T-helper 22 cell (primary cell): Measurements from ENCODE around the gene THAP7.

Experiments used
- DNase-seq: peaks from one replicate; pipeline ENCODE4 v3.0.0-alpha.2; 2020; ENCODE audit warnings: low read depth

The THAP7 gene

DNA sequence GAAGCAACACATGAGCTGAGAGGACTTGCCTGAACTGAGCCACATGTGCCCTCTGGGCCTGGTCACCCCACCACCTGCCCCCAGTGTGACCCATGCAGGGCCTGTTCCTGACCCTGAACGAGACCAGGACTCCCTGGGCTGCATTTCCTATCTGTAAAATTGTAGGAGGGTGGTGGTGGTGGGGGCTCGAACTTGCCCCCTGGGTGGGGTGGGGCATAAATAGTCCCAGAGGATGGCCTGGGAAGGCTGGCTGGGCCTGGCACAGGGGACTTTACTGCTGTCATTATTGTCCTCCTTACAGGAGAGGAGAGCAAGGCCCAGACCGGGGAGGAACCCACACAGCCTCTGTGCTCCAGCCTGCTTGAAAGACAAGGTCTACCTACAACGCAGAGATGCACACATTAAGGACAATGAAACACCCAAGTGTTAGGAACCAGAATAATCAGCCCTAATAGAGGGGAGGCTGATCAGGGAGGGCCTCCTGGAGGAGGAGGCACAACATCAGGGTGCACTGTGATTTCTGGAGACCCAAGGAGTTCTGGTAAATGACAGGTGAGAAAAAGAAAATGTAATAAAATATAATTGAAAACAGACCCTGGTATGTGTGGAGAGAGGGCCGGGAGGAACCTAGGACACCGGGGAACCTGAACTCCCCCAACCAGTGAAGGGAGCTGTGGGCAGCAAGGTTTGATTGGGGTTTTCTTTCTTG, 37.7 kb downstream of the THAP7 start:
- DNase-seq = no peak

DNA sequence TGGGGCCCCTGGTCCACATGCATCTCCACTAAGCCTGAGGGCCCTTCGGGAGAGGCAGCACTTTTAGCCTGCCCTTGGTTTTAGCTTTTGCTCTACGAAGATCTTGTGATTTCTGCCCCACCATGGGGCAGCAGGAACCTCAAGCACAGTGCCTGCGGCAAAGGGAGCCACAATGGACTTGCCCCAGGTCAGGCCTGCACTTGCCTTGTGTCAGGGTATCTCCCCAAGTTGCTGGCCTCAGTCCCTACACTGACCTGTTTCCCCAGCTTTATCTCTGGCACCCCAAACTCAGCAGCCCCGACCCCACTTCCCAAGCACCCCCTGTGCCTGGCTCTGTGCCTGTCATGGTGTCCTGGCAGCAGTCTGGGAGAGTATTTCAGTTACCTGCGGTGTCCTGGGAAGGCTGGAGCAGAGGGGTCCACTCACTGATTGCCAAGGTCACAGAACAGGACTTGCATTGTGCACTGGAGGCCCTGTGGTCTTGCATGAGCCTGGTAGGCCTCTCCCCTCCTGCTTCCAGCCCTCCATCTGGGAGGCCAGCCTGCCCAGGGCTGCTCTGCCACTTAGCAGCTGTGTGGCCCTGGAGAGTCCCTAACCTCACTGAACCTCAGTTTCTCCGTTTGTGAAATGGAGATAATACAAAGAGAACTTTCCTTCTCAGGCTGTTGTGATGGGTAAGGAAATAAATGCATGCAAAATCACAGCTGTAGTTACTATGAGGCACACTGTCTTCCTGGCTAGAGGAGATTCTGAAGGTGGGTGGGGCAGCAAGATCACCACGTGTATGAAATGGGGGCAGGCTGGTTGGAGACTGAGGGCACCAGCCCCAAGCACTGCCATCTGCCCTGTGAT, 38.5 kb downstream of the THAP7 start:
- DNase-seq = no peak

GRCh38 chr22:20962491-20962945, 39.4 kb downstream of the THAP7 start:
- DNase-seq = no peak

GRCh38 chr22:20960609-20961008, 41.3 kb downstream of the THAP7 start:
- no peak for DNase-seq

GRCh38 chr22:20959578-20960461, 42.1 kb downstream of the THAP7 start:
- DNase-seq = no peak

GRCh38 chr22:20957683-20958431, 44.1 kb downstream of the THAP7 start:
- no peak for DNase-seq

- no peak for DNase-seq
Observed at GRCh38 chr22:20957102-20957682, 44.7 kb downstream of the THAP7 start.

DNA sequence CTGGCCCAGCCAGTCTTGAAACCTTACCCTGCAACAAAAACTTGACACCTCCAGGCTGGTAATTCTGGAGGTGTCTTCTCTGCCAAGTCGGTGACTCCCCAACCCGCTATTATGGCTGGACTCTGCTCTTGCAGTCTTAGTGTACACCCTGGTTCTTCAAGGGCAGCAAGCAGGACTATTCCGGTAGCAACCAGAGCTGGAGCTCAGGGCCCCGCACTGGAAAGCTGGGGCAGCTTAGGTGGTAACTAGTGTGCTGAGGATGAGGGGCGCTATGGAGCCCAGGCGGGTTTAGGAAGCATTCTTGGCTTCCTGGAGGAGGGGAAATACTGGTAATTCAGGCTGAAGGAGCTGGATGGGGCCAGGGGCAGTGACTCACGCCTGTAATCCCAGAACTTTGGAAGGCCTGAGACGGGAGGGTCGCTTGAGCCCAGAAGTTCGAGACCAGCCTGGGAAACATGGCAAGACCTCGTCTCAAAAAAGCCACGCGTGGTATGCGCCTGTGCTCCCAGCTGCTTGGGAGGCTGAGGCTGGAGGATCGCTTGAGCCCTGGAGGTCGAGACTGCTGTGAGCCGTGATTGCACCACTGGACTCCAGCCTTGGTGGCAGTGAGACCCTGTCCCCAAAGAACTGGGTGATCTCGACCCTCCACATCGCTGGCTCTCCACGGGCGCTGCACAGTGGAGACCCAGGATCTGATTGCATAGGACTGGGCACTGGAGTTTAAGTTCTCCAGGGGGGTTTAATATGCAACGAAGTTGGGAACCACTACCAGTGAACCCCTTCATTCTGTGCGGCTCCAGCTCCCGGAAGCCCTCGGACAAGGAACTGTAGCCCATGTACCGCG, 45.4 kb downstream of the THAP7 start:
- DNase-seq = no peak

DNA sequence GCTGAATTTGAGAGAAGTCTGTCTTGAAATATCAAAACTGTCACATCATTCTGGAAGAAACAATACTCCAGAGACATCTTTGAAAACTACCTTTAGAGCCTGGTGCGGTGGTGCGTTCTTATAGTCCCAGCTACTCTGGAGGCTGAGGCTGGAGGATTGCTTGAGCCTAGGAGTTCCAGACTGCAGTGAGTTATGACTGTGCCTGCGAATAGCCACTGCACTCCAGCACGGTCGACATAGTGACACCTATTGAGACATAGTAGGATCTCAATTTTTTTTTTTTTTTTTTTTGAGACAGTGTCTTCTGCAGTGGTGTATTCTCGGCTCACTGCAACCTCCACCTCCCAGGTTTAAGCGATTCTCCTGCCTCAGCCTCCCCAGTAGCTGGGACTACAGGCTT, 46.4 kb downstream of the THAP7 start:
- no peak for DNase-seq

DNA sequence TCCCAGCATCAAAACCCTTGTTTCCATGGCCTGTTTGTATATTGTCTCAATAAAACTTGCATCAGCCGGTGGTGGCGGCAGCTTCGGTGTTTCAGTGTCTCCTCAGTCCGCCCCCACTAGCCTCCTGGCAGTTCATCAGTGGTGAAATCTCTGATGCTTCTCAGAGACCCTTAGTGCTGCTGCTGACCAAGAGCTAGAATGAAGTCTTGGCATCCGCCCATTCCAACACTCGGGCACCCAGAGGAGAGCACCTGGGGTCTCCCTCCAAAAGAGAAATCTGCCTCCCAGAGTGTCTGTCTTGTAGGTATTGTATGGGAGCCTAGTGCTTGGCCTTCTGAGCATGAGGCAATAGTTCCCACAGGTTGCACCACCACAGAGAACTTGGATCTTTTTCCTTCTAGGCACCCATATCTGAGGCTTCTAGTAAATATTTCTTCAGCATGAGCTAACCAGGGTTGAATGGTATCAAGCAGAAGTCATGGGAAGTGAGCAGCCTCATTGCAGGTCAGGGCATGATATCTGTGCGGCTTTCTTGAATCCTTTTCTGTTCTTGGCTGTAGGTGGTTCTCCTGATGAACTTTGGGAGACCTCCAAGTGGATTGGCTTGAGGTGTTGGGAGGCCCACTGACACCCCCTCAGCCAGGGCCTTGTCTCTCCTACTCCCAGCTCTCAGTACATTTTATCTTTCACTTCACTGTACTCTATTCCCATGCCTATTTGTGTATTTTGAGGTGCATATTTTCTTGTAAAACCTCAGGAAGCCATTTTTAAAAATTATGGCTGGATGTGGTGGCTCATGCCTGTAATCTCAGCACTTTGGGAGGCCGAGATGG, 48.0 kb downstream of the THAP7 start:
- no peak for DNase-seq

DNA sequence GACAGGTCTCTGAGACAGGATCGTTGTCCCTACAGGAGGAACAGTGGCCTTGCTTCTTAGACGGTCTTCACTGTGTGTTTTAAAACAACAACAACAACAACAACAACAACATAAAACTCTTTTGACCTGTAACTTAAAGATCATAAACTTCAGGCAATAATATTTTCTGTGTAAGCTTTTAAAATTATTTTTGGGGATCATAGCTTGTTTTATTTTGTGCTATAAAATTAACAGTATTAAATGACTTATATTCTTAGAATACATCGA, 48.6 kb downstream of the THAP7 start:
- DNase-seq = no peak

DNA sequence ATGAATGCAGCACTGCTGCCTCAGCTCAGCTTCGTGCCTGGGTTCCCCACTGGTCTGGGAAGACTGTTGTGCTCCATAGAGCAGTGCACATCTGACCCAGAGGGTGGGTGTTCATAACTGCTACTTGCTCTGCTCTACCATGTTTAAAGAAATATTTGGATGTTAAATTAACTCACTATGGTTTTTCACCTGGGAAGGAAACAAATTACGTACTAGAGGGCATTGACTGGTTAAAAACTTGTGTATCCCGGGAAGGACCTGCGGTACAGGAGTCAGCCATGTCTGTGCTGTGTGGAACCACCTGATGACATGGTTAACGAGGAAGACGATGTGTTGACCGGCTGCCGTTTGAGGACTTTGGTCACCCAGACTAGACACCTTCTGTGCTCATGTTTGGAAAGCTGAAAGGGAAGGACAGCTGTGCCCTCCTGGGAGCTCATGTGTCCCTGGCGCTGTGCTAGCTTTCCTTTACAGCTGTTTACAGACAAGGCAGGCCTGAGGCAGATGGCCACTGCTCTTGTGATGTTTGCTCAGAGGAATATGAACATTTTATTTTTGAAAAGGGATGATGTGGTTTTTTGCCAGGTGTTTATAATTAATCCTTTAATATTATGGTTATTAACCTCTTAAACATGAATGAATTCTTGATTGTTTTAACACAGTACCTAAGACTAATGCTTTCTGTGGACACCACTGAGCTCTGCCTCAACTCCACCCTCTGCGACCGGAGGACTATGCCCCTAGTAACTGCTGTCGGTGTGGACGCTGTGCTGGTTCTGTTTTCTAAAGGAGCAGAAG, 49.2 kb downstream of the THAP7 start:
- DNase-seq = no peak

GRCh38 chr22:20951932-20952380, 50.0 kb downstream of the THAP7 start:
- DNase-seq = no peak

GRCh38 chr22:20951151-20951931, 50.6 kb downstream of the THAP7 start:
- DNase-seq = no peak

DNA sequence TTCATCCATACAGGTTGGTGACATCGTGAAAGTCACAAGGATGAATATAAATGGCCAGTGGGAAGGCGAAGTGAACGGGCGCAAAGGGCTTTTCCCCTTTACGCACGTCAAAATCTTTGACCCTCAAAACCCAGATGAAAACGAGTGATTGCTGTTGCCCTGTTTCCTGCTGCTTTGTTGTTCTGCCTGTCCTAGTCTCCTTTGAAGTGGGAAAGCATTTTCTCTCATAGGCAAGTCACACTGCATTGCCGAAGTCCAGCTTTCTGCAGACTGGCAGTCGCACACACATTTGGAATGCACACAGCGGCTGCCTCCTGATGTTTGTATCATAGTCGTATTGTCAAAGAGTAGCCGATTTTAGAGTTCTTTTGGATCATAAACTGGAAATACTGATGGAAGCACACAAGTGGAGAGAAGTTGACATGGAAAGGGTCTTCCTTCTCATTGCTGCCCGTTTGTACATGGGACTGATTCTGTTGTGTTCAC, 52.2 kb downstream of the THAP7 start:
- DNase-seq = no peak
